Psoas muscle (tissue), 8 donors: ENCODE measurements around the gene ABT1. TPM values are rescaled to one million over a fixed set of nuclear protein-coding genes. Genes with fewer than 3 reads are reported as not detected.

Experiments used
- ATAC-seq, 4 donors: fragments of 200-7000 bp; cut with Tn5 transposase; one replicate each; pipeline ENCODE4 v1.9.1; 2020; ENCODE audit warnings: moderate library complexity in 3 of 4, mild to moderate bottlenecking in 2 of 4
- DNase-seq, 2 donors: peaks; one replicate each; pipeline ENCODE4 v3.0.0-alpha.2; 2020
- H3K27ac ChIP-seq: fragments of 200-600 bp; one replicate; pipeline ENCODE4 v1.8.0; 2022
- H3K27me3 ChIP-seq, 3 donors: fragments of 200-600 bp in 1 of 3; one replicate each; pipeline versions ENCODE4 v1.6.1 to v1.8.0; 2013 to 2022; ENCODE audit warnings: low read length in 2 of 3, mild to moderate bottlenecking in 2 of 3, moderate library complexity in 1 of 3; ENCODE audit not compliant: insufficient read depth in 3 of 3
- H3K36me3 ChIP-seq, 2 donors: fragments of 200-600 bp in 1 of 2; one replicate each; pipeline versions ENCODE4 v1.6.1 to v1.8.0; 2013 to 2022; ENCODE audit warnings: low read depth in 1 of 2, mild to moderate bottlenecking in 1 of 2, moderate library complexity in 1 of 2; ENCODE audit not compliant: insufficient read depth in 1 of 2
- H3K4me1 ChIP-seq: fragments of 200-600 bp; one replicate; pipeline ENCODE4 v1.8.0; 2022
- H3K4me3 ChIP-seq: fragments of 200-600 bp; one replicate; pipeline ENCODE4 v1.8.0; 2022; ENCODE audit warnings: mild to moderate bottlenecking
- H3K9me3 ChIP-seq: fragments of 200-600 bp; one replicate; pipeline ENCODE4 v1.8.0; 2022
- WGBS, 3 donors: extraction: QIAGEN DNeasy Blood & Tissue Kit; methylation state at CpG; one replicate each; pipeline versions ENCODE4 v1.1.6 to v1.1.7; 2013; 5-methylcytosine and 5-hydroxymethylcytosine counted together
- intact Hi-C, 2 donors: fragments of 100-400 bp; cut with DNase I; formaldehyde crosslinking; loops; one replicate each; pipeline versions ENCODE4 v1.11.0 to v1.14.2; 2022
- polyA plus RNA-seq, 3 donors: library from polyadenylated mRNA; stranded (reverse); fragments of 200-250 nt; gene quantifications; one replicate each; pipeline ENCODE4 v1.2.3, GENCODE V29; 2013
- total RNA-seq, 4 donors: library from RNA; stranded (reverse); fragmentation: NEBNext Ultra II Directional in 2 of 4; extraction: Animal tissue kit (Norgen Biotek cat#: 25700) in 2 of 4; gene quantifications; one replicate each; pipeline versions ENCODE4 v1.2.1 to v1.2.4, GENCODE V29; 2021 to 2023
- TF ChIP-seq, protein P1 (sequence below): fragments of 200-600 bp; IDR thresholded peaks from one replicate; pipeline ENCODE4 v1.8.0; 2022; ENCODE audit warnings: antibody characterized with exemption
- donor health status: healthy with polysubstance abuse.
- donor health status: DM: no; HTN: no; CAD: no; lungs with moderate emphysema.
- donor health status: Bipolar disorder and iron deficiency.
- donor health status: healthy.
- donor health status: DM: yes; HTN: yes; CAD: no.
- donor health status: DM: no; HTN: no; CAD: no.
- donor health status: DM: no; HTN: no; CAD: no.
- donor health status: DM: yes; HTN: yes; CAD: no.

ABT1 gene
- total and polyA plus RNA-seq, 7 donors, result 6.2 to 18.4 (median 10.3) TPM

DNA sequence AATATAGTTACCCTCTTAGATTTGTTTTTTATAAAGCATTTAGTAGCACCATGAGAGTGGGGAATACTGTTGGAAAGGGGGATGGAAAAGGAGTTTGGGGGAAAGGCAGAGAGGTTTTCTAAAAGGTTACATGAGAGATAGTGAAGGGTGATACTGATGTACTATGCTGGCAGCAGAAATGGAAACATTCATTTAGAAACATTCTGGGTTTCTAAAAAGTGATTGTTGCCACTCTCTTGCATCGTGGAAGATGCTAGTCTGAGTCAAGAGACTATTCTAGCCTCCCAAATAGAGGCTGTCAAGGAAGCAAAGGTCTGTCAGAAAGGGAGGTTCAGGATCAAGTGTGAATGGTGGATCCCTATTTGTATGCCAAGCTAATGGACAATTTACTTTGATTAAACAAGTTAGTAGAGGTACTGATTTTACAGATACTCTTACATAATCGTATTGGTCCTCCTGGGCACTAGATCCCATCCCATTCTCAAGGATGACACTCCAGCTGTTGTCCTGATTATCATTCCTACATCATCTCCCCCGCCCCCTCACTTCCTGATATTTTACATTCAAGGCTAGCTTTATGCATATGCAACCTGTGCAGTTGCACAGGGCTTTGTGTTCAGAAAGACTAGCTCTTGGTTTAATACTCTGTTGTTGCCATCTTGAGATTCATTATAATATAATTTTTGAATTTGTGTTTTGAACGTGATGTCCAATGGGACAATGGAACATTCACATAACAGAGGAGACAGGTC is 15.4 kb upstream of the ABT1 start:
- H3K27ac ChIP-seq, result no peak overlapping the region
- no peaks in the 10 kb centered on the region for H3K36me3 ChIP-seq
- ATAC-seq (no peak), DNase-seq (no peak)
- peaks cover 0 to 37% (median 0%) of the 10 kb centered on the region in 3 donors for H3K27me3 ChIP-seq
- peaks cover 6% of the 10 kb centered on the region for H3K4me1 ChIP-seq
- intact Hi-C loops, result no loop called here
- 48 to 64% (median 55%) methylated on average over 4 of the region's 4 CpGs for WGBS, 3 donors
- TF ChIP-seq, protein P1, sequence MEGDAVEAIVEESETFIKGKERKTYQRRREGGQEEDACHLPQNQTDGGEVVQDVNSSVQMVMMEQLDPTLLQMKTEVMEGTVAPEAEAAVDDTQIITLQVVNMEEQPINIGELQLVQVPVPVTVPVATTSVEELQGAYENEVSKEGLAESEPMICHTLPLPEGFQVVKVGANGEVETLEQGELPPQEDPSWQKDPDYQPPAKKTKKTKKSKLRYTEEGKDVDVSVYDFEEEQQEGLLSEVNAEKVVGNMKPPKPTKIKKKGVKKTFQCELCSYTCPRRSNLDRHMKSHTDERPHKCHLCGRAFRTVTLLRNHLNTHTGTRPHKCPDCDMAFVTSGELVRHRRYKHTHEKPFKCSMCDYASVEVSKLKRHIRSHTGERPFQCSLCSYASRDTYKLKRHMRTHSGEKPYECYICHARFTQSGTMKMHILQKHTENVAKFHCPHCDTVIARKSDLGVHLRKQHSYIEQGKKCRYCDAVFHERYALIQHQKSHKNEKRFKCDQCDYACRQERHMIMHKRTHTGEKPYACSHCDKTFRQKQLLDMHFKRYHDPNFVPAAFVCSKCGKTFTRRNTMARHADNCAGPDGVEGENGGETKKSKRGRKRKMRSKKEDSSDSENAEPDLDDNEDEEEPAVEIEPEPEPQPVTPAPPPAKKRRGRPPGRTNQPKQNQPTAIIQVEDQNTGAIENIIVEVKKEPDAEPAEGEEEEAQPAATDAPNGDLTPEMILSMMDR, result no peak
- H3K4me3 ChIP-seq, result no peak overlapping the region
- H3K9me3 ChIP-seq, result no peaks in the 10 kb centered on the region

DNA sequence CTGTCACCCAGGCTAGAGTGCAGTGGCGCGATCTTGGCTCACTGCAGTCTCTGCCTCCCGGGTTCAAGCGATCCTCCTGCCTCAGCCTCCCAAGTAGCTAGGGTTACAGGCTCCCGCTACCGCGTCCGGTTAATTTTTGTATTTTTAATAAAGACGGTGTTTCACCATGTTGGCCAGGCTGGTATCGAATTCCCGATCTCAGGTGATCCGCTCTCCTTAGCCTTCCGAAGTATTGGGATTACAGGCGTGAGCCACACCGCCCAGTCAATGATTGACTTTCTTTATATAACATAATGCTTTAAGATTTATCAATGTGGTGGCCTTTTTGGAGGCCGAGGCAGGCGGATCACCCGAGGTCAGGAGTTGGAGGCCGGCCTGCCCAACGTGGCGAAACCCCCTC is 7.8 kb upstream of the ABT1 start:
- no peak overlapping the region for H3K4me3 ChIP-seq
- H3K27ac ChIP-seq, result no peak overlapping the region
- WGBS, 3 donors, result 92 to 95% (median 93%) methylated on average over 21 of the region's 21 CpGs
- no peak for ATAC-seq
- intact Hi-C loops, result no loop called here
- no peaks in the 10 kb centered on the region for H3K9me3 ChIP-seq
- DNase-seq, result no peak
- no peaks in the 10 kb centered on the region for H3K36me3 ChIP-seq
- TF ChIP-seq, protein P1, result no peak
- H3K27me3 ChIP-seq, result peaks cover 0 to 45% (median 0%) of the 10 kb centered on the region in 3 donors
- no peaks in the 10 kb centered on the region for H3K4me1 ChIP-seq

DNA sequence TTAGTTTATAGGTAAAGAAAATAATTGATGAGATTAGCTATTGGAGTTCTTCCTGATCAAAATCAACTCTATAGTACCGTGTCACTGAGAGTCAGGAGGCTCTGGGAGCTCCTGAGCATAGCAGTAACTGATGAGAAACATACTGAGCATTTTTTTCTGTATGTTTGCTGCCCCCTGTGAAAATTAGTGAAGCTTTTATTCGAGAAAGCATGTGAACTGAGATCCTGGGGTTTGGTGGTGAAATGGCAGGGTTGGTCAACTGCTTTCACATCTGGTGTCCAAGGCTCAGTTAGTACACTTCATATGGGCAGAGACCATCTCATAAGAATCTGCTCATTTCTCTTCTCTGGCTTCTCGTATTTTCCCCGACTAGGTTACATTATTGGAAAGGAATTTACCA is 4.1 kb upstream of the ABT1 start:
- no peak for DNase-seq
- 46 to 48% (median 48%) methylated on average over 4 of the region's 4 CpGs for WGBS, 3 donors

DNA sequence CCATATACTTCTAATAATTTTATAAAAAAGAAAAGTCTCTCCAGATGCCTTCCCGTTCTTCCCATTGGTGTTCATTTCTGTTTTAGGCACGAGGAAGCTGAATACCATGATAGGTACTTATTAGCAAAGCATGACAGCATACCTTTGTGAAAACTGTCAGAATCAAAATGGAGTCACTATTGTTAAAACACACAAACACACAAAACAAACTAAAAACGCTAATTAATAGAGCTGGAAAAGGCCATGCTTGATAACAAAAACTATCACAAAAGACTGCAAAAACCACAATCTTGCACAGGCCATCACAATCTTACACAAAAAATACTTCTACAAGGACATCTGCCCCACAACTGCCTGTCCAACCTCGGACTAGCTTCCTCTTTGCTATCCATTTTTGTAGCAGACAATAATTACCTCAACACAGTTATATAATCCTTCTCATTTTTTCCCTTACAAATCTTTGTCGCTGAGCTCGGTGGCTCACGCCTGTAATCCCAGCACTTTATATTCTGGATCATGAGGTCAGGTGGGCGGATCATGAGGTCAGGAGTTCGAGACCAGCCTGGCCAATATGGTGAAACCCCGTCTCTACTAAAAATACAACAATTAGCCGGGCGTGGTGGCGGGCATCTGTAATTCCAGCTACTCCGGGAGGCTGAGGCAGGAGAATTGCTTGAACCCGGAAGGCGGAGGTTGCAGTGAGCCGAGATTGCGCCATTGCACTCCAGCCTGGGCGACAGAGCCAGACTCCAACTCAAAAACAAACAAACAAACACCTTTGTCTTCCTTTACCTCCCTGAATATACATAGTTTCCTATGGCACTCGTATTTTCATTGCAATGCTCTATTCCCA is 3.2 kb upstream of the ABT1 start:
- H3K27ac ChIP-seq, result no peak overlapping the region
- no peak for DNase-seq
- H3K36me3 ChIP-seq, result peaks cover 6 to 7% of the 10 kb centered on the region in 2 donors
- H3K4me1 ChIP-seq, result peaks cover 13% of the 10 kb centered on the region
- peaks cover 0 to 36% (median 0%) of the 10 kb centered on the region in 3 donors for H3K27me3 ChIP-seq
- 30 to 44% (median 35%) methylated on average over 20 of the region's 20 CpGs for WGBS, 3 donors
- H3K4me3 ChIP-seq, result no peak overlapping the region
- no peak for ATAC-seq
- TF ChIP-seq, protein P1, result no peak
- no peaks in the 10 kb centered on the region for H3K9me3 ChIP-seq
- intact Hi-C loops, result loop anchor here (2.0 kb wide), 2 partner anchors 251 to 419 kb away; no protein-coding TSS in a partner anchor

More for the DNA sequence above, 4.1 kb upstream of the ABT1 start:
- Histone ChIP-seq H3K9me3 (no peaks in the 10 kb centered on the region), H3K4me1 (peaks cover 7% of the 10 kb centered on the region), H3K27me3 (peaks cover 0 to 36% (median 0%) of the 10 kb centered on the region in 3 donors), H3K4me3 (no peak overlapping the region), H3K36me3 (no peaks in the 10 kb centered on the region), H3K27ac (no peak overlapping the region)
- intact Hi-C loops, result no loop called here
- TF ChIP-seq, protein P1, result no peak
- ATAC-seq, result no peak
